GM23338 (cell line): Measurements from ENCODE around the gene HMGN1.

ENCODE experiments used
- CREB1 ChIP-seq: fragments of 250-450 bp; sonication (Bioruptor Pico); IDR thresholded peaks from 2 replicates; pipeline ENCODE4 v1.5.0; 2020; ENCODE audit warnings: low read depth, mild to moderate bottlenecking, moderate library complexity
- CTCF ChIP-seq, 2 experiments: fragments of 200-600 bp in 1 of 2; sonication (generic) in 1 of 2; conservative IDR thresholded peaks; 2 replicates each; pipeline versions ENCODE4 v1.5.1 to v1.6.1; 2016 to 2017; ENCODE audit warnings: antibody characterized with exemption in 2 of 2, low read depth in 2 of 2, mild to moderate bottlenecking in 2 of 2, moderate library complexity in 1 of 2
- ETS1 ChIP-seq: IDR thresholded peaks from 2 replicates; pipeline ENCODE4 v1.6.1; 2016; ENCODE audit warnings: antibody characterized with exemption
- EZH2 ChIP-seq: fragments of 200-600 bp; sonication (generic); IDR thresholded peaks from one replicate; pipeline ENCODE4 v1.8.0; 2017; ENCODE audit warnings: antibody characterized with exemption, mild to moderate bottlenecking, low read depth; ENCODE audit not compliant: unreplicated experiment
- EZH2phosphoT487 ChIP-seq: fragments of 200-600 bp; sonication (generic); IDR thresholded peaks from one replicate; pipeline ENCODE4 v1.8.1; 2018; ENCODE audit warnings: antibody characterized with exemption; ENCODE audit not compliant: unreplicated experiment
- JUNB ChIP-seq: IDR thresholded peaks from one replicate; pipeline ENCODE4 v1.6.1; 2016; ENCODE audit warnings: antibody characterized with exemption; ENCODE audit not compliant: unreplicated experiment
- POLR2AphosphoS5 ChIP-seq: IDR thresholded peaks from 2 replicates; pipeline ENCODE4 v1.6.1; 2016; ENCODE audit warnings: antibody characterized with exemption, low read depth
- REST ChIP-seq: IDR thresholded peaks from one replicate; pipeline ENCODE4 v1.6.1; 2018; ENCODE audit warnings: antibody characterized with exemption; ENCODE audit not compliant: unreplicated experiment
- STAT1 ChIP-seq: IDR thresholded peaks from one replicate; pipeline ENCODE4 v1.6.1; 2016; ENCODE audit warnings: antibody characterized with exemption; ENCODE audit not compliant: unreplicated experiment
- ZNF114 ChIP-seq: fragments of 250-450 bp; sonication (Bioruptor Pico); IDR thresholded peaks from 2 replicates; pipeline ENCODE4 v1.5.0; 2020; ENCODE audit warnings: mild to moderate bottlenecking, moderate library complexity
- ZNF331 ChIP-seq: fragments of 250-450 bp; sonication (Bioruptor Pico); IDR thresholded peaks from 2 replicates; pipeline ENCODE4 v1.5.0; 2020; ENCODE audit warnings: low read depth, mild to moderate bottlenecking, moderate library complexity

GRCh38 chr21:39373634-39374033 is 24.7 kb upstream of the HMGN1 start:
- TF ChIP-seq CTCF (conservative IDR thresholded peaks at IDR 0.05; ENCODE audit: low read depth in 2 of 2): peak; percentile 19 to 25; a peak in 2 of 4 replicates
- no peak for TF ChIP-seq CREB1 (CRISPR knock-in tag)
- TF ChIP-seq EZH2: no peak
- TF ChIP-seq ZNF331 (CRISPR knock-in tag): no peak
- no peak for TF ChIP-seq EZH2phosphoT487
- no peak for TF ChIP-seq JUNB
- TF ChIP-seq POLR2AphosphoS5: no peak
- no peak for TF ChIP-seq REST
- TF ChIP-seq ZNF114 (CRISPR knock-in tag): no peak
- TF ChIP-seq ETS1: no peak
- no peak for TF ChIP-seq STAT1
